ENCODE measurements around the gene SYT7.

GRCh38 chr11:61524446-61524845, 56.4 kb downstream of the SYT7 start:
- no peak for TF ChIP-seq CTCF (IDR thresholded peaks at IDR 0.05)
- TF ChIP-seq EZH2 (IDR thresholded peaks at IDR 0.05; ENCODE audit: borderline replicate concordance, insufficient read depth, low read depth, low read length, poor library complexity, severe bottlenecking): no peak
